GM10266 (cell line): ENCODE measurements around the gene GALNS.
A peak's percentile ranks its signal among the peaks of the same experiment; 100 is the strongest.

Experiments
- DNase-seq: peaks from one replicate; pipeline ENCODE4 v3.0.0; 2012; ENCODE audit errors: extremely low spot score
- CTCF ChIP-seq: IDR thresholded peaks from 2 replicates; pipeline ENCODE4 v1.5.1; 2012; ENCODE audit warnings: mild to moderate bottlenecking, low read depth; ENCODE audit not compliant: control insufficient read depth, insufficient read depth; ENCODE audit errors: missing control alignments

Gene GALNS

GRCh38 chr16:88820385-88821025 lies 36.2 kb downstream of the GALNS start:
- TF ChIP-seq CTCF: no peak
- no peak for DNase-seq

- DNase-seq: no peak
- no peak for TF ChIP-seq CTCF
These were observed 37.6 kb downstream of the GALNS start for GRCh38 chr16:88819126-88819525.

GRCh38 chr16:88818575-88818874 lies 38.2 kb downstream of the GALNS start:
- TF ChIP-seq CTCF: no peak
- no peak for DNase-seq

GRCh38 chr16:88817785-88818574 lies 38.8 kb downstream of the GALNS start:
- DNase-seq: no peak
- TF ChIP-seq CTCF: no peak

- no peak for DNase-seq
- TF ChIP-seq CTCF: no peak
These were observed 39.8 kb downstream of the GALNS start for GRCh38 chr16:88816736-88817535.

- TF ChIP-seq CTCF: peak; percentile 92
- DNase-seq: peak; percentile 74
These were observed 40.7 kb downstream of the GALNS start for GRCh38 chr16:88815901-88816589.

GRCh38 chr16:88815227-88815626 lies 41.5 kb downstream of the GALNS start:
- no peak for DNase-seq
- no peak for TF ChIP-seq CTCF
